Activated CD4-positive, CD25-positive, alpha-beta regulatory T cell treated with anti-CD3 and anti-CD28 coated beads, Interleukin-2, amount 50 U/mL, for 16 hours (primary cell): ENCODE data around the gene EHMT2.
"Not testable (repeated sequence)": the region's sequence is repeated elsewhere in the genome, so short reads cannot be mapped to it uniquely, and the experiment has no call there.

Experiments used
- DNase-seq: peaks from one replicate; pipeline ENCODE4 v3.0.0-alpha.2; 2020; ENCODE audit warnings: low read depth, low spot score

The EHMT2 gene

GRCh38 chr6:31915351-31915750, 17.9 kb upstream of the EHMT2 start:
- DNase-seq, result no peak

GRCh38 chr6:31911826-31912585, 14.5 kb upstream of the EHMT2 start:
- DNase-seq, result no peak

GRCh38 chr6:31909298-31909697, 11.8 kb upstream of the EHMT2 start:
- DNase-seq, result not testable (repeated sequence)

- DNase-seq, result no peak
These were observed 11.3 kb upstream of the EHMT2 start for GRCh38 chr6:31908791-31909190.

GRCh38 chr6:31908255-31908654, 10.8 kb upstream of the EHMT2 start:
- not testable (repeated sequence) for DNase-seq

GRCh38 chr6:31907158-31907813, 9.8 kb upstream of the EHMT2 start:
- no peak for DNase-seq

- not testable (repeated sequence) for DNase-seq
These were observed 9.2 kb upstream of the EHMT2 start for GRCh38 chr6:31906727-31907126.

GRCh38 chr6:31906122-31906521, 8.6 kb upstream of the EHMT2 start:
- no peak for DNase-seq

GRCh38 chr6:31905041-31905440, 7.5 kb upstream of the EHMT2 start:
- DNase-seq, result no peak

- no peak for DNase-seq
These were observed 6.5 kb upstream of the EHMT2 start for GRCh38 chr6:31903957-31904356.

- DNase-seq, result peak; percentile 58
These were observed 4.6 kb upstream of the EHMT2 start, which contains the start of gene ZBTB12 for GRCh38 chr6:31901953-31902643. Gene ZBTB12 (minus strand): TSS chr6:31902086. CDS start chr6:31901305, 781 bp downstream.

- DNase-seq, result peak; percentile 40
These were observed 4.0 kb upstream of the EHMT2 start for GRCh38 chr6:31901415-31901952.

- no peak for DNase-seq
These were observed 3.5 kb upstream of the EHMT2 start for GRCh38 chr6:31900917-31901414.

- DNase-seq, result no peak
These were observed 2.6 kb upstream of the EHMT2 start for GRCh38 chr6:31899882-31900722.

- DNase-seq, result no peak
These were observed 1.7 kb upstream of the EHMT2 start for GRCh38 chr6:31899215-31899614.

GRCh38 chr6:31898383-31899011, 999 bp upstream of the EHMT2 start:
- DNase-seq, result no peak

- DNase-seq, result no peak
These were observed 464 bp downstream of the EHMT2 start for GRCh38 chr6:31896856-31897611.

- no peak for DNase-seq
These were observed 1.0 kb downstream of the EHMT2 start for GRCh38 chr6:31896493-31896855.

- no peak for DNase-seq
These were observed 4.7 kb downstream of the EHMT2 start for GRCh38 chr6:31892821-31893220.
